Measurements from ENCODE around the gene ZHX3. TPM values are rescaled to one million over a fixed set of nuclear protein-coding genes. Genes with fewer than 3 reads are reported as not detected.

Gene ZHX3
- total and polyA plus RNA-seq, 2 of the 4 experiments (the other 2 are of a cell fraction), result 25.0 to 28.0 TPM

- Histone ChIP-seq H3K36me3 (ENCODE audit: control insufficient read depth, insufficient read depth, low read length) (no peaks in the 10 kb centered on the region), H2BK15ac (ENCODE audit: low read depth, low read length) (no peak overlapping the region), H2AK5ac (ENCODE audit: low read depth, low read length) (no peak overlapping the region), H3K4me2 (ENCODE audit: low read depth, low read length) (no peak overlapping the region), H2BK5ac (ENCODE audit: low read depth, low read length, poor library complexity, severe bottlenecking) (no peak overlapping the region), H3K79me1 (ENCODE audit: low read depth in 1 of 2, low read length in 2 of 2) (peaks cover 25 to 46% of the 10 kb centered on the region in 2 experiments), H3K27ac (ENCODE audit: insufficient read depth, low read length) (no peak overlapping the region), H3K9me3 (ENCODE audit: control insufficient read depth, insufficient read depth, low read length) (no peaks in the 10 kb centered on the region), H2AFZ (replicated peaks; ENCODE audit: low read length, poor library complexity) (no peak overlapping the region), H2AK9ac (replicated peaks; ENCODE audit: low read depth, low read length, poor library complexity) (no peak overlapping the region), H2BK120ac (ENCODE audit: low read depth, low read length) (no peak overlapping the region), H2BK20ac (ENCODE audit: low read depth, low read length) (no peak overlapping the region), H3K9ac (ENCODE audit: low read depth, low read length) (no peak overlapping the region), H3K56ac (ENCODE audit: extremely low read depth, insufficient read depth, low read length) (no peak overlapping the region), H3K14ac (replicated peaks; ENCODE audit: low read depth, low read length) (no peak overlapping the region), H3K18ac (ENCODE audit: low read depth, low read length) (no peak overlapping the region), H3K4me1 (ENCODE audit: control insufficient read depth, insufficient read depth, low read length) (peaks cover 9% of the 10 kb centered on the region), H4K20me1 (ENCODE audit: insufficient read depth, low read length) (no peaks in the 10 kb centered on the region; the same call in 1 of the 2 replicates), H3K23ac (ENCODE audit: low read depth, low read length) (no peak overlapping the region), H4K8ac (ENCODE audit: low read depth in 2 of 2, low read length in 2 of 2) (no peak overlapping the region), H3K4me3 (ENCODE audit: insufficient read depth, low read depth, low read length) (no peak overlapping the region), H3K9me1 (ENCODE audit: insufficient read depth, low read length) (peaks cover under 1% of the 10 kb centered on the region), H3K4ac (ENCODE audit: low read depth, low read length) (no peak overlapping the region), H4K91ac (ENCODE audit: insufficient read depth, low read depth, low read length) (no peak overlapping the region), H3K27me3 (ENCODE audit: control insufficient read depth, insufficient read depth, low read length) (no peaks in the 10 kb centered on the region), H4K5ac (ENCODE audit: low read depth, low read length) (no peak overlapping the region)
- WGBS, 2 experiments (ENCODE audit: extremely low coverage in 2 of 2, insufficient read length in 1 of 2), result no CpG with 5 or more reads among the region's 1 CpG
- dilution Hi-C loops (cut with HindIII; ENCODE audit: low sequenced_read_pairs, unreplicated experiment) (no loop called here), in situ Hi-C loops (cut with MboI; ENCODE audit: low sequenced_read_pairs) (loop anchor here (5.0 kb wide), 1 partner anchor 48 kb away; no protein-coding TSS in a partner anchor), intact Hi-C loops (cut with micrococcal nuclease) (no loop called here)
- ChIA-PET POLR2A (ENCODE audit: unreplicated experiment) (no interaction called here), CTCF (interaction anchor here (1.6 to 3.0 kb wide), 2 partner anchors 20 to 52 kb away, joined by 3 to 12 read pairs; no protein-coding TSS in a partner anchor)
- no TSS peak for BruUV-seq (replicated peaks)
- ATAC-seq (ENCODE audit: low read depth), result no peak
- no peak for DNase-seq
- TF ChIP-seq RCOR1 (IDR thresholded peaks at IDR 0.05; ENCODE audit: insufficient replicate concordance, low read length), result no peak
- no peak for TF ChIP-seq BHLHE40 (IDR thresholded peaks at IDR 0.05; ENCODE audit: low read depth, low read length)
- no peak for TF ChIP-seq CHD1 (IDR thresholded peaks at IDR 0.05; ENCODE audit: low read depth, low read length)
- no peak for TF ChIP-seq ELK1 (IDR thresholded peaks at IDR 0.05; ENCODE audit: borderline replicate concordance, low read depth, low read length)
- TF ChIP-seq RFX5 (IDR thresholded peaks at IDR 0.05; ENCODE audit: low read depth, low read length), result no peak
- TF ChIP-seq NFE2L2 (IDR thresholded peaks at IDR 0.05; ENCODE audit: low read depth, low read length), result no peak
- no peak for TF ChIP-seq MAZ (IDR thresholded peaks at IDR 0.05; ENCODE audit: borderline replicate concordance, low read depth, low read length)
- no peak for TF ChIP-seq CEBPB (IDR thresholded peaks at IDR 0.05; ENCODE audit: low read depth, low read length)
- TF ChIP-seq FOS (IDR thresholded peaks at IDR 0.05; ENCODE audit: low read depth, low read length), result no peak
- no peak for TF ChIP-seq RAD21 (IDR thresholded peaks at IDR 0.05; ENCODE audit: low read length)
- TF ChIP-seq SMC3 (IDR thresholded peaks at IDR 0.05; ENCODE audit: low read depth, low read length), result no peak
- TF ChIP-seq MXI1 (IDR thresholded peaks at IDR 0.05; ENCODE audit: borderline replicate concordance, low read depth, low read length), result no peak
- TF ChIP-seq MAFK (IDR thresholded peaks at IDR 0.05; ENCODE audit: low read depth, low read length), result no peak
- TF ChIP-seq, protein P1, sequence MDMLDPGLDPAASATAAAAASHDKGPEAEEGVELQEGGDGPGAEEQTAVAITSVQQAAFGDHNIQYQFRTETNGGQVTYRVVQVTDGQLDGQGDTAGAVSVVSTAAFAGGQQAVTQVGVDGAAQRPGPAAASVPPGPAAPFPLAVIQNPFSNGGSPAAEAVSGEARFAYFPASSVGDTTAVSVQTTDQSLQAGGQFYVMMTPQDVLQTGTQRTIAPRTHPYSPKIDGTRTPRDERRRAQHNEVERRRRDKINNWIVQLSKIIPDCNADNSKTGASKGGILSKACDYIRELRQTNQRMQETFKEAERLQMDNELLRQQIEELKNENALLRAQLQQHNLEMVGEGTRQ (IDR thresholded peaks at IDR 0.05; ENCODE audit: low read depth, low read length), result no peak
- TF ChIP-seq POLR2A (IDR thresholded peaks at IDR 0.05; ENCODE audit: low read depth, low read length), result no peak
- no peak for TF ChIP-seq CTCF (conservative IDR thresholded peaks at IDR 0.05; ENCODE audit: low read depth, low read length)
Measured at GRCh38 chr20:41225091-41225490, 92.4 kb downstream of the ZHX3 start.
